HG03025 (cell line): ENCODE results near the gene PARD6B.
"Not testable (repeated sequence)": the region's sequence is repeated elsewhere in the genome, so short reads cannot be mapped to it uniquely, and the experiment has no call there.

Experiments
- ATAC-seq: cut with Tn5 transposase; IDR thresholded peaks from one replicate; pipeline ENCODE4 v1.9.1; 2021; ENCODE audit warnings: mild to moderate bottlenecking, moderate library complexity; ENCODE audit not compliant: unreplicated experiment, low FRiP score

The PARD6B gene

GRCh38 chr20:50737352-50737751 is 6.0 kb downstream of the PARD6B start:
- ATAC-seq = no peak

DNA sequence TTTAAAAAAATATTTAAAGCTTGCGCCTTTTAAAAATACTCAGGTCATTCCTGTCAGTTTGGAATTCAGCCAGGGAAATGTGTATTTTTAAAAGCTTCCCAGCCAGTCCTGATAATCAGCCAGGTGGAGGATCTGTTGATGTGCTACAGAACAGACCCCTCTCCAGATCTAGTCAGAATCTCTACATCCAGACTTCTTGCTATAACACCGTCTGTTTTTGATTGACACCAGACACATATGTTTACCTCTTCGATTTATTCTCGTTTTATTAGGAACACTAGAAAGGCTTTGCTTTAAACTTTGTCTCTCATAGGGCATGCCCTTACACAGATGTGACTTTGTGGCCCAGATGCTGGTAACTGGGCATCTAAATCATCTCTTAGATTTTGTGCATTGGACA is 11.7 kb downstream of the PARD6B start:
- no peak for ATAC-seq

DNA sequence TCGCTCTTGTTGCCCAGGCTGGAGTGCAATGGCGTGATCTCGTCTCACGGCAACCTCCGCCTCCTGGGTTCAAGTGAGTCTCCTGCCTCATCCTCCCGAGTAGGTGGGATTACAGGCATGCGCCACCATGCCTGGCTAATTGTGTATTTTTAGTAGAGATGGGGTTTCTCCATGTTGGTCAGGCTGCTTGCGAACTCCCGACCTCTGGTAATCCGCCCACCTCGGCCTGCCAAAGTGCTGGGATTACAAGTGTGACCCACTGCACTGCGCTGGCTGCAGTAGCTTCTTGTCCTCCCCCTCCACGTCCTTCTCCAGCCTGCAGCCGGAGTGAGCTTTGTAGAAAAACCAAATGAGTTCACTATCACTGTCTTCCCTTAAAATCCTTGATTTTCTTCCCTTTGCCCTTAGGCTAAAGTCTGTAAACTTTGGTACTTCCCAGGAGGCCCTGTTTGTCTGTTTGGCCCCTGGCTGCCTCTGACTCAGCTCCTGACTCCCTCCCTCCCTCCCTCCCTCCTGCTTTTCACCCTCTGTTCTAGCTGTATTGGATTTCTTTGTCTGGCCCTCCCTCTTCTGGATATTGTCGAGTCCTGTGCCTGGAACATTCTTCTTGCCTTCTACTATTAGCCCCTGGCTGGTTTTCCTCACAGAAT is 12.9 kb downstream of the PARD6B start:
- ATAC-seq = no peak

- no peak for ATAC-seq
Observed at GRCh38 chr20:50745634-50746137, 14.3 kb downstream of the PARD6B start.

DNA sequence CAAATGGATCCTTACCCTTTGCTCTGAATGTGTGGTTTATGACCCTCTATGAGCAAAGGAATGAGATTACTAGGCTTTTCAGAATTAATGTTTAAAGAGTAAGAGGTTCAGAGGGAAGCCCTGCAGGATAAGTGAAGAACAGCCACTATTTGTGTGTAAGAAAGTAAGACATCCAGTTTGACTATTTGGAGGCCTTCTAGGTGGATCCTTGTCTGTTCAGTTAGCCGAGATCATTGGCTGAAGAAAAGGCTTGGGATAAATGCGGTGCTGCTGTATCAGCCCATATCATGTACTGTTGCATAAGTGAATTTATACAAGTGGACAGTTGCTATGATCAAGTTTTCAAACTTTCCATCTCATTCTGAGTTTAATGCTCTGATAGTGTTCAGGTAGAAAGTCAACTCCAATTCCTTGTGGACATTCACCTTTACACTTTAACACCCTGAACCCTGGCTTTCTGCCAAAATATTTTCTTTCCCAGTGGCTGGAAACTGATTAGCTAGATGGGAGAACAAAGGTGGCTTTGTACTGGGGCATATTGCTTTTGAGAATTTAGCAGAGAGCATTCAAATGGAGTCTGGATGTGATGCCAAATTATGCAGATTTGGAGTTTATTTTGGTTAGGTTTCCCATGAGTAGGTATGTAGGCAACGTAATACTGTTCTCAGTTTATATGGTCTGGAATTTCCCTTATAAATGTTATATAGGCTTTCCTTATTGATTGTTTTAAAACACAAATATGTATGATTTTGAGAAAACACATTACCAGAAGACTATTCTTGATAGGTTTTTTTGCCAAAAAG is 15.0 kb downstream of the PARD6B start:
- ATAC-seq = no peak

DNA sequence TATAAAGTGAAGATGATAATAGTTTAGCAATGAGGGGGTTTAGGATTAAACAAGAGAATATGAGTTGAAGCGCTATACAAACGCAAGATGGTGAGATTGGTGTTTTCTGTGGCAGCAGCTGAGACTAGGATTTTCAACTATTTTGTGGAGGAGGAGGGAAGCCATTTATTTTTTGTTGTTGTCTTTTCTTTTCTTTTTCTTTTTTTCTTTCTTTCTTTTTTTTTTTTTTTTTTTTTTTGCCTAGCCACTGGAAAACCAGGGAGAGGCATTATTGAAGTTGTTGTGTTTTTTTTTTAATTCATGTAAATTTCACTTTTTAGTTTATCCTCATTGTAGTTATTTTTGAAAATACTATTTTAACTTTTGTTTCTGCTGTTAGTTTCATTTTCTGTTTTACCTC is 15.9 kb downstream of the PARD6B start:
- no peak for ATAC-seq

- no peak for ATAC-seq
Observed at GRCh38 chr20:50750145-50750671, 18.8 kb downstream of the PARD6B start.

GRCh38 chr20:50753152-50753551 is 21.8 kb downstream of the PARD6B start:
- ATAC-seq = no peak

GRCh38 chr20:50754420-50754819 is 23.0 kb downstream of the PARD6B start:
- ATAC-seq = no peak

- ATAC-seq = no peak
Observed at GRCh38 chr20:50756447-50756846, 25.1 kb downstream of the PARD6B start.

- ATAC-seq = no peak
Observed at GRCh38 chr20:50758469-50758868, 27.1 kb downstream of the PARD6B start.

DNA sequence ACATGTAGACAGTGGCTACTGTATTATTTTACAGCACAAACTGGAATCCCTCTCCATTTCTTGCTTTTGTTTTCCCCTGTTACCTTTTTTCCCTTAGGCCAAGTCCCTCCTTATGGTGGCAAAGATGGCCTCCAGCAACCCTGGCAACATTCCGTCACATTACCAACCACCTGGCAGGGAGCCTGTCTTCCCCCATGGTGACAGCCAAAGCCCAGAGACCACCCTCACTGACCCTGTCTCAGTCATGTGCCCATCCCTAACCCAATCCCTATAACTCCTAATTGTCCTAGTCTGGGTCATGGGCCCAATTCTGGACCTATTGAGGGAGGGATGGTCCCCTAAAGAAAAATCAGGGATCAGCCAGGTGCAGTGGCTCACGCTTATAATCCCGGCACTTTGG is 27.6 kb downstream of the PARD6B start:
- ATAC-seq = no peak

DNA sequence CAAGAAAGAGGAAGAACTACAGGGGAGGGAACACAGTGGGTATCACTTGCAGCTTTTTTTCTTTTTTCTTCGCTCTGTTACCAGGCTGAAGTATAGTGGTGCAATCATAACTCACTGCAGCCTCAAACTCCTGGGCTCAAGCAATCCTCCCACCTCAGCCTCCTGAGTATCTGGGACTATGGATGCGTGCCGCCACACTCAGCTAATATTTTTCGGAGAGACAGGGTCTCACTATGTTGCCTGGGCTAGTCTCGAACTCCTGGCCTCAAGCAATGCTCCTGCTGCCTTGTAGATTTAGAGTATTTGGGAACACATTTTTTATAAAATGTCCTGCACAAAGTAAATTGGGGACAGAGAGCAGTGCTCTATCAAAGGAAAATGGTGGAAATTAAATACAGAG is 28.3 kb downstream of the PARD6B start:
- ATAC-seq = no peak

- ATAC-seq = no peak
Observed at GRCh38 chr20:50762045-50762422, 30.7 kb downstream of the PARD6B start.

GRCh38 chr20:50762435-50763220 is 31.2 kb downstream of the PARD6B start:
- no peak for ATAC-seq

- not testable (repeated sequence) for ATAC-seq
Observed at GRCh38 chr20:50763550-50764458, 32.4 kb downstream of the PARD6B start.

- not testable (repeated sequence) for ATAC-seq
Observed at GRCh38 chr20:50765251-50765650, 33.9 kb downstream of the PARD6B start.

DNA sequence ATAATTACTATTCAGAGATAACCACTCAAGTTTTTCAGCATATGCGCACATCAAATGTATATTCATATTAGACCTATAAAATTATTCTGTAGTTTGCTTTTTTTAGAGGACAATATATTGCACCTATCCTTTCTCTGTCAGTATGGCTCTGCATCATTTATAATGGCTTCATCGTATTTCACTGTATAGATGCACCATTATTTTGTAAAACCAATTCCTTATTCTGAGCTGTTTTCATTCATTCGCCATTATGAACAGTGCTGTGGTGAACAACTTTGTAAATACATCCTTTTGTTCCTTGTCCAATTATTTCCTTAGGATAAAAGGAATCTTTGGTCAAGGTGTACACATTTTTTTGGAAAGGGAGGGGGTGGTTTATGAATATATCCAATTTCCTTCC is 34.3 kb downstream of the PARD6B start:
- no peak for ATAC-seq

- not testable (repeated sequence) for ATAC-seq
Observed at GRCh38 chr20:50766955-50767809, 35.8 kb downstream of the PARD6B start.
